Measurements from ENCODE around the gene HYAL1. TPM values are rescaled to one million over a fixed set of nuclear protein-coding genes. Genes with fewer than 3 reads are reported as not detected.

HYAL1 gene
- total RNA-seq, 4 donors from 2014 or later = 1.8 to 13.8 (median 3.8) TPM

DNA sequence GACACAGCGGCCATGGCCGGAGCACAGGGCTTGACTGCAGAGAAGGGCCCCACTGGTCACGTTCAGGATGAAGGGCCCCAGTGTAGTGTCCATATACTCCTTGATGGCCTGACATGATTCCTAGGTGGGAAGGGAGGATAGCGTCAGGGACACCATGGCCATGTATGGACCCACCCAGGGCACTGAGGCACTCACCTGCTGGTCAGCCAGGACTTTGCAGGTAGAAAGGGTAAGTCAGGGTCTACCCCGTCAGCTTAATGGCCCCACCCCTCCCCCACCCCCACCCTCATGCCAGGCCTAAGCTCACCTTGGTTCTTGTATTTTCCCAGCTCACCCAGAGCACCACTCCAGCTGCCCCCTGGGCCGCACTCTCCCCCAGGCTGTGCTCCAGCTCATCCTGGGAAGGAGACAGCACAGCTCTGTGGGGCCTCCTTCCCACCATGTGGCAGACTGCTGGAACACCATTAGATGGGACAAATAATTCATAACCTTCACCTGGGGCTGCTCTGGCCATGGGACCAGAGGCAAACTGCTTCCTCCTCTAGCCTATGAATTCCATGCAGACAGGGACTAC lies 2.6 kb downstream of the HYAL1 start:
- Histone ChIP-seq H3K4me3 (peak overlapping the region in 2 of 4 donors; percentile 47 to 51), H3K27ac (peak overlapping the region; percentile 90 to 96 (median 92)), H3K9me3 (no peaks in the 10 kb centered on the region), H3K36me3 (no peaks in the 10 kb centered on the region), H3K27me3 (no peaks in the 10 kb centered on the region), H3K4me1 (peaks cover 15 to 35% (median 32%) of the 10 kb centered on the region in 4 donors)
- in situ Hi-C loops (cut with MboI; ENCODE audit: low pct_ligation_motif_present in 1 of 4, low pct_unique_long_range_greater_than_20kb in 1 of 4, low sequenced_read_pairs in 3 of 4) (no loop called here), intact Hi-C loops (cut with DNase I; ENCODE audit: low total_unique reads) (no loop called here)
- WGBS, 2 donors (ENCODE audit: low coverage in 1 of 2) = 88% methylated on average over 5 of the region's 6 CpGs; no CpG with 5 or more reads in 1 of the 2 donors
- TF ChIP-seq POLR2AphosphoS5 (IDR thresholded peaks at IDR 0.05) (no peak), EP300 (IDR thresholded peaks at IDR 0.05; ENCODE audit: low read depth) (no peak), POLR2A (IDR thresholded peaks at IDR 0.05) (no peak)
- TF ChIP-seq, protein P1, sequence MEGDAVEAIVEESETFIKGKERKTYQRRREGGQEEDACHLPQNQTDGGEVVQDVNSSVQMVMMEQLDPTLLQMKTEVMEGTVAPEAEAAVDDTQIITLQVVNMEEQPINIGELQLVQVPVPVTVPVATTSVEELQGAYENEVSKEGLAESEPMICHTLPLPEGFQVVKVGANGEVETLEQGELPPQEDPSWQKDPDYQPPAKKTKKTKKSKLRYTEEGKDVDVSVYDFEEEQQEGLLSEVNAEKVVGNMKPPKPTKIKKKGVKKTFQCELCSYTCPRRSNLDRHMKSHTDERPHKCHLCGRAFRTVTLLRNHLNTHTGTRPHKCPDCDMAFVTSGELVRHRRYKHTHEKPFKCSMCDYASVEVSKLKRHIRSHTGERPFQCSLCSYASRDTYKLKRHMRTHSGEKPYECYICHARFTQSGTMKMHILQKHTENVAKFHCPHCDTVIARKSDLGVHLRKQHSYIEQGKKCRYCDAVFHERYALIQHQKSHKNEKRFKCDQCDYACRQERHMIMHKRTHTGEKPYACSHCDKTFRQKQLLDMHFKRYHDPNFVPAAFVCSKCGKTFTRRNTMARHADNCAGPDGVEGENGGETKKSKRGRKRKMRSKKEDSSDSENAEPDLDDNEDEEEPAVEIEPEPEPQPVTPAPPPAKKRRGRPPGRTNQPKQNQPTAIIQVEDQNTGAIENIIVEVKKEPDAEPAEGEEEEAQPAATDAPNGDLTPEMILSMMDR (IDR thresholded peaks at IDR 0.05) = no peak
- DNase-seq = no peak

DNA sequence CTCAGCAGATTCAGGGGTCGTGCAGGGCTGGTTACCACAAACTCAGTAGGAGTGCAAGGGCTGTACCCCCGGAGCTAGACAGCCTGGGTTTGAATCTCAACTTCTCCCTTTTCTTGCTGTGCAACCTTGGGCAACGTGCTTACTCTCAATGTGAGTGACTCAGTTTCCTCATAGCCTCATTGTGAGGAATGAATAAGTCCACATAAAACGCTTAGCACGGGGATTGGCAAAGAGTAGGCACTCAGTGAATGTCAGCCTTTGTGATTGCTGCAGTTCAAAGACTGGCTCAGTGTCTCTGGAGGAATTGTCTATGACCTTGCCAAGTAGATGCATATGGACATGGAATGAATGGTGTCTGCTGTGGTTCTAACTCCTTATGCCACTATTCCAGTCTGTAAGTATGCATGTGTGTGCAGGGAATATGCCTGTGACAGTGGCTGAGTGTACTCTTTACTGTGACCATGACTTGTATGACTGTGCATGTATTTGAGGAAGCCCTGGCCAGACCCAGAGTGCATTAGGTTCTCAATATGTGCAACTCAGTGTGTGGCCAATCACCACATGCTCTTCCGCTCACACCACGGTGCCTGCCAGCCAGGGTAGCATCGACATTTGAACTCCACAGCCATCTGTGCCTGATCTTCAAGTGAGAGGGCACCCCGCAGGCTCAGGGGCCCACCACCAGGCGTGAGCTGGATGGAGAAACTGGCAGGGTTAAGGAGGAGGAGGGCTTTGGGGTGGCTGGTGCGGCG lies 3.3 kb downstream of the HYAL1 start:
- Histone ChIP-seq H3K4me1 (peaks cover 15 to 35% (median 32%) of the 10 kb centered on the region in 4 donors), H3K9me3 (no peaks in the 10 kb centered on the region), H3K27ac (peak overlapping the region; percentile 90 to 96 (median 92)), H3K27me3 (no peaks in the 10 kb centered on the region), H3K4me3 (peak overlapping the region; percentile 7 to 51 (median 34)), H3K36me3 (no peaks in the 10 kb centered on the region)
- intact Hi-C loops (cut with DNase I; ENCODE audit: low total_unique reads) (no loop called here), in situ Hi-C loops (cut with MboI; ENCODE audit: low pct_ligation_motif_present in 1 of 4, low pct_unique_long_range_greater_than_20kb in 1 of 4, low sequenced_read_pairs in 3 of 4) (no loop called here)
- no peak for DNase-seq
- TF ChIP-seq, protein P1 (IDR thresholded peaks at IDR 0.05) = no peak
- TF ChIP-seq POLR2A (IDR thresholded peaks at IDR 0.05) = no peak
- TF ChIP-seq POLR2AphosphoS5 (IDR thresholded peaks at IDR 0.05) = no peak
- no peak for TF ChIP-seq EP300 (IDR thresholded peaks at IDR 0.05; ENCODE audit: low read depth)
- WGBS, 2 donors (ENCODE audit: low coverage in 1 of 2) = 45% methylated on average over 12 of the region's 12 CpGs; no CpG with 5 or more reads in 1 of the 2 donors

DNA sequence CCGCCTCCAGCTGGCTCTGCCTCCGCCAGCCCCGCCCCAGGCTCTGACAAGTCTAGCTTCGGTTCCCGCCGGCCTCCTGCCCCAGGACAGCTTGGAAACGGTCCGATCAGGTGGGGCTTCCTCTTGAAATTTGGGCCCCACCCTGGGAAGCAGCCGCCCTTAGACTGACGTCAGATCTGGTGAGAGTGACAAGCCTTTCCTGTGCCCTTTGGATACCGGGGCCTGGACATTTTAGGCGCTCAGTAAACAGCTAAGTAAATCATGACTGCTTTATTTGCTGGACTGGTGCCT lies 3.8 kb downstream of the HYAL1 start:
- intact Hi-C loops (cut with DNase I; ENCODE audit: low total_unique reads) (no loop called here), in situ Hi-C loops (cut with MboI; ENCODE audit: low pct_ligation_motif_present in 1 of 4, low pct_unique_long_range_greater_than_20kb in 1 of 4, low sequenced_read_pairs in 3 of 4) (no loop called here)
- no peaks in the 10 kb centered on the region for H3K27me3 ChIP-seq
- H3K9me3 ChIP-seq = no peaks in the 10 kb centered on the region
- TF ChIP-seq EP300 (IDR thresholded peaks at IDR 0.05; ENCODE audit: low read depth) (peak; percentile 12), POLR2A (IDR thresholded peaks at IDR 0.05) (no peak), POLR2AphosphoS5 (IDR thresholded peaks at IDR 0.05) (peak in 2 of 3 donors; percentile 36 to 63)
- WGBS, 2 donors (ENCODE audit: low coverage in 1 of 2) = 2% methylated on average over 12 of the region's 12 CpGs; no CpG with 5 or more reads in 1 of the 2 donors
- peaks cover 15 to 35% (median 32%) of the 10 kb centered on the region in 4 donors for H3K4me1 ChIP-seq
- DNase-seq = no peak
- no peaks in the 10 kb centered on the region for H3K36me3 ChIP-seq
- peak overlapping the region; percentile 90 to 96 (median 92) for H3K27ac ChIP-seq
- peak overlapping the region; percentile 7 to 51 (median 34) for H3K4me3 ChIP-seq

DNA sequence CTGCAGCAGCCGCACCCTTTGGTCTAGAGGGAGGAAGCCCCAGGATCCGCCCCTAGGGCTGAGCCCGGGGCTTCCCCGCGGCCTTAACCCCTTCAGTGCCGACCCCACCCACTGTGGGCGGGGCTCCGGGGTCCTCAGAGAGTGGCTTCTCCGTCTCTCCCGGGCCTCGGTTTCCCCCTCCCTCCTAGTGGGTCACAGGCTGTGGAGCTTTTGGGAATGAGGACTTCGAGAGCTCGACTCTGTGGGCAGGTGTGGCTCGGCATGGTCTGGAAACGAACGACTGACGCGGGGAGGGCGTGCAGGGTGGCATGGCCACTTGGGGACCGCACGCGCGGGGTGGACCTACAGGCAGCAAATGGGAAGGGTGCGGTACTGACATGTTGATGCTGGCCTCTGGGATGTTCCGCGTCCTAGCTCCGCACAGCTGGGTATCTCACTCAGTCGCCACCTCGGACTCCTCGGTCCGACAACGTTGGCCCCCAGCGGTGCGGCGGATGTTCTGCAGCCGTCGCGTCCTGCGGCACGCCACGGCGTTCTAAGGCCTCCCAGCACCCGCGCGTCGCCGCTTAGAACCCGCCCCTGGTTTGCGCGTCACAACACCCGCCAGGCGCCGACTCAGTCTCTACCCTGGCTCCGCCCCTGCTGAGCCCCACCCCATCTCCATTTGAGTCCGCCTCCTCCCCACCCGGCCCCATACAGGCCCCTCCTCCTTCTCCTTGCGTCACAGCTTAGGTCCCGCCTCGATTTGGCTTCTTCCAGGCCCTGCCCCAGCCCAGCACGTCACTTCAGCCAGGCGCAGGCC lies 4.3 kb downstream of the HYAL1 start, which contains the start of the genes HYAL3 and NAA80:
Gene HYAL3, minus strand, starts transcription at position 570 of the 802 bp plus-strand sequence. CDS start 3,803 bp downstream, outside the sequence.
Gene NAA80, minus strand, starts transcription at position 570 of the 802 bp plus-strand sequence. CDS start 1,942 bp downstream, outside the sequence.
- H3K27ac ChIP-seq = peak within 1 kb of the TSS; percentile 90 to 96 (median 94)
- H3K4me3 ChIP-seq = peak within 1 kb of the TSS; percentile 39 to 84 (median 44)
- no peaks in the 10 kb centered on the region for H3K9me3 ChIP-seq
- TF ChIP-seq POLR2AphosphoS5 (IDR thresholded peaks at IDR 0.05) = peak; percentile 97 to 98 (median 97)
- TF ChIP-seq EP300 (IDR thresholded peaks at IDR 0.05; ENCODE audit: low read depth) = no peak
- peak; percentile 96 for TF ChIP-seq POLR2A (IDR thresholded peaks at IDR 0.05)
- TF ChIP-seq, protein P1 (IDR thresholded peaks at IDR 0.05) = peak; percentile 27 to 89 (median 39)
- no peaks in the 10 kb centered on the region for H3K27me3 ChIP-seq
- intact Hi-C loops (cut with DNase I; ENCODE audit: low total_unique reads) = no loop called here
- DNase-seq = peak; percentile 100
- H3K36me3 ChIP-seq = no peaks in the 10 kb centered on the region
- WGBS, 2 donors (ENCODE audit: low coverage in 1 of 2) = 0% methylated on average over 34 of the region's 61 CpGs; no CpG with 5 or more reads in 1 of the 2 donors
- H3K4me1 ChIP-seq = peaks cover 15 to 35% (median 32%) of the 10 kb centered on the region in 4 donors
- in situ Hi-C loops (cut with MboI; ENCODE audit: low pct_ligation_motif_present in 1 of 4, low pct_unique_long_range_greater_than_20kb in 1 of 4, low sequenced_read_pairs in 3 of 4) = no loop called here

Measured in transverse colon (tissue), 4 donors.